GM23248 (cell line): ENCODE data around the gene CFL1. TPM values are rescaled to one million over a fixed set of nuclear protein-coding genes. Genes with fewer than 3 reads are reported as not detected.

Experiments used
- DNase-seq: peaks from one replicate; pipeline ENCODE4 v3.0.0-alpha.2; 2015
- H2AFZ ChIP-seq: fragments of 200-600 bp; sonication (generic); 2 replicates; pipeline ENCODE4 v1.6.1; 2016; ENCODE audit warnings: antibody characterized with exemption
- H3F3A ChIP-seq: fragments of 200-600 bp; sonication (generic); 2 replicates; pipeline ENCODE4 v1.6.1; 2016; ENCODE audit warnings: mild to moderate bottlenecking, antibody characterized with exemption, mixed run types; ENCODE audit not compliant: insufficient read depth
- H3K27ac ChIP-seq: fragments of 200-600 bp; sonication (generic); 2 replicates; pipeline ENCODE4 v1.5.1; 2016; ENCODE audit warnings: mild to moderate bottlenecking
- H3K27me3 ChIP-seq: fragments of 200-600 bp; sonication (generic); replicated peaks from 2 replicates; pipeline ENCODE4 v1.6.1; 2016; ENCODE audit warnings: mild to moderate bottlenecking; ENCODE audit not compliant: insufficient read depth
- H3K36me3 ChIP-seq: fragments of 200-600 bp; sonication (generic); 2 replicates; pipeline ENCODE4 v1.6.1; 2016; ENCODE audit warnings: low read depth, mild to moderate bottlenecking
- H3K4me1 ChIP-seq: fragments of 200-600 bp; sonication (generic); 2 replicates; pipeline ENCODE4 v1.6.1; 2016; ENCODE audit warnings: mild to moderate bottlenecking; ENCODE audit not compliant: insufficient read depth
- H3K4me2 ChIP-seq: fragments of 200-600 bp; sonication (generic); one replicate; pipeline ENCODE4 v1.6.1; 2016; ENCODE audit warnings: mild to moderate bottlenecking; ENCODE audit not compliant: unreplicated experiment
- H3K4me3 ChIP-seq: fragments of 200-600 bp; sonication (generic); 2 replicates; pipeline ENCODE4 v1.5.1; 2016; ENCODE audit warnings: mild to moderate bottlenecking
- H3K79me2 ChIP-seq: fragments of 200-600 bp; sonication (generic); 2 replicates; pipeline ENCODE4 v1.6.1; 2016; ENCODE audit warnings: mild to moderate bottlenecking; ENCODE audit not compliant: insufficient read depth
- H3K9ac ChIP-seq: fragments of 200-600 bp; sonication (generic); 2 replicates; pipeline ENCODE4 v1.6.1; 2016; ENCODE audit warnings: mild to moderate bottlenecking
- H3K9me2 ChIP-seq: fragments of 200-600 bp; sonication (generic); 2 replicates; pipeline ENCODE4 v1.6.1; 2016; ENCODE audit warnings: mixed run types, mild to moderate bottlenecking, moderate library complexity; ENCODE audit not compliant: insufficient read depth
- H3K9me3 ChIP-seq: fragments of 200-600 bp; sonication (generic); one replicate; pipeline ENCODE4 v1.6.1; 2017; ENCODE audit warnings: low read depth
- H4K20me1 ChIP-seq: fragments of 200-600 bp; sonication (generic); 2 replicates; pipeline ENCODE4 v1.6.0; 2016; ENCODE audit not compliant: insufficient read depth
- EZH2 ChIP-seq: fragments of 200-600 bp; sonication (generic); IDR thresholded peaks from 2 replicates; pipeline ENCODE4 v1.6.1; 2018; ENCODE audit warnings: antibody characterized with exemption, mild to moderate bottlenecking; ENCODE audit not compliant: insufficient read depth, poor library complexity, severe bottlenecking
- EZH2phosphoT487 ChIP-seq: fragments of 200-600 bp; sonication (generic); IDR thresholded peaks from 2 replicates; pipeline ENCODE4 v1.6.1; 2018; ENCODE audit warnings: antibody characterized with exemption, moderate library complexity, mild to moderate bottlenecking, low read depth; ENCODE audit not compliant: insufficient read depth
- WGBS, 2 experiments: methylation state at CpG; one replicate each; pipeline ENCODE4 v1.1.6; 2015 to 2017; ENCODE audit warnings: low lambda C conversion rate in 2 of 2, low coverage in 1 of 2; ENCODE audit errors: missing lambda C conversion rate in 2 of 2; 5-methylcytosine and 5-hydroxymethylcytosine counted together
- in situ Hi-C: fragments of 300-500 bp; cut with MboI; formaldehyde crosslinking; loops from 2 replicates; pipeline ENCODE4 v1.15.0; 2020
- polyA plus RNA-seq: library from polyadenylated mRNA; unstranded; fragments of >200 nt; fragmentation: Nextera tagmentation; extraction: Ambion mirVana; gene quantifications from 2 replicates; pipeline ENCODE4 v1.2.1, GENCODE V29; 2016
- total RNA-seq: library from RNA; depleted of rRNA; stranded (reverse); fragments of >200 nt; shearing (Covaris generic); gene quantifications from 2 replicates; pipeline ENCODE4 v1.2.3, GENCODE V29; 2014

The CFL1 gene
- total and polyA plus RNA-seq, 2 experiments from 2014 or later: 1,312 to 2,650 TPM

DNA sequence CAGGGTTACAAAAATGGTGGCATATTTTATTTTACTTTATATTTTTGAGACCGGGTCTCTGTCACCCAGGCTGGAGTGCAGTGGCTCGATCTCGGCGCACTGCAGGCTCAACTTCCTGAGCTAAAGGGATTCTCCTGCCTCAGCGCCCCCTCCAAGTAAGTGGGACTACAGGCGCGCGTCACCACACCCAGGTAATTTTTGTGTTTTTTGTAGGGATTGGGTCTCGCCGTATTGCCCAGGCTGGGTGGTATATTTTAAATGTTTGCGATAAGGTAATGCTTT, 42.9 kb upstream of the CFL1 start:
- no peaks in the 10 kb centered on the region for H3K9me3 ChIP-seq
- no peaks in the 10 kb centered on the region for H3K9me2 ChIP-seq
- peak overlapping the region; percentile 95; the same call in 1 of the 2 replicates for H3K4me3 ChIP-seq
- H4K20me1 ChIP-seq: peaks cover 7% of the 10 kb centered on the region; the same call in 1 of the 2 replicates
- no peak for TF ChIP-seq EZH2
- no peak for TF ChIP-seq EZH2phosphoT487
- H3K4me1 ChIP-seq: peaks cover 52% of the 10 kb centered on the region
- no peak overlapping the region for H2AFZ ChIP-seq
- no peaks in the 10 kb centered on the region for H3K27me3 ChIP-seq
- H3F3A ChIP-seq: peaks cover 56% of the 10 kb centered on the region
- in situ Hi-C loops: no loop called here
- peaks cover 22% of the 10 kb centered on the region; the same call in 1 of the 2 replicates for H3K36me3 ChIP-seq
- H3K27ac ChIP-seq: peak overlapping the region; percentile 99
- WGBS, 2 experiments: 82 to 86% methylated on average over 11 of the region's 11 CpGs
- peak overlapping the region; percentile 35; the same call in 1 of the 2 replicates for H3K9ac ChIP-seq
- H3K79me2 ChIP-seq: peaks cover 57% of the 10 kb centered on the region
- peak overlapping the region; percentile 71 for H3K4me2 ChIP-seq
- DNase-seq: no peak

DNA sequence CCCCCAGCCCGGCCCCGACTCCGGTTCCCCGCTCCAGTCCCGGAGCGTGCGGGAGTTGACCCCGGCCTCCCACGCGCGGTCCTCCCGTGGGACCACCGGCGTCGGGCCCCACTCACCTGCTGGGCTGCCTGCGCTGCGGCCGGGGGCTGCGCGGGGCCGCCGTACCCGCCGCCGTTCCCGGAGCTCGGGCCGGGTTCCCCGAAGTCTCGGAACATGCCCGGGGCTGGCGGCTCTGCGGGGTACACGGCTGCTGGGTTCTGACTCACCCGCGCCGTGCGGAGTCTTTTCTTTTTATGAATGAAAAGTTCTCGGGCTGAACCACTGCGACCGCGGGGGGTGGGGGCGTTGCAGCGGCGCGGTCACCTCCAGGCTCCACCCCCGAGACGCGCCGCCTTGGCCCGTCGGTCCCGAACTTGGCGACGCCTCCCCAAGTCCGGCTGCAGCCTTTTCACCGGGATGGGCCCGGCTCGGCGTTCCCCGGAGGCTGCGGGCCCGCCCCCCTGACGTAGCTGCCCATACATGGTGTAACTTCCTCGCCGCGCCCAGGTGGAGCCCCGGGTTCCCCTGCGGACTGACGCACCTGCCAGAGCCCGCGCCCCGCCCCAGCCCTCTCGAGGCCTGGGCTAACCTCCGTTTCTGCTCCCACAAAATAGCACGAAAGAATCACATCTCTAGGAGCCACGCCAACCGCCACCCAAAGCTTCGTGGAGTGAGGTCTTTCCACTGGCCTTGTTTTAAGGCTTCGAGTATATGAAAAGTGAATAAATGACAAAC, 42.3 kb upstream of the CFL1 start, which contains the start of gene FOSL1:
Gene FOSL1 (minus strand): TSS at position 264 of the 774 bp plus-strand sequence. CDS start 49 bp downstream, at position 215.
- Histone ChIP-seq H3K27ac (peak within 1 kb of the TSS; percentile 99), H3K79me2 (peaks cover 62% of the 10 kb centered on the region), H3K9ac (peak within 1 kb of the TSS; percentile 99), H2AFZ (no peak within 1 kb of the TSS), H3K36me3 (peaks cover 27% of the 10 kb centered on the region; the same call in 1 of the 2 replicates), H3K4me1 (peaks cover 54% of the 10 kb centered on the region), H4K20me1 (peaks cover 7% of the 10 kb centered on the region; the same call in 1 of the 2 replicates), H3K9me2 (no peaks in the 10 kb centered on the region), H3K4me3 (peak within 1 kb of the TSS; percentile 95), H3K27me3 (no peaks in the 10 kb centered on the region), H3F3A (peaks cover 62% of the 10 kb centered on the region), H3K9me3 (no peaks in the 10 kb centered on the region), H3K4me2 (peak within 1 kb of the TSS; percentile 100)
- DNase-seq: peak; percentile 98
- 4 to 6% methylated on average over 53 to 72 of the region's 80 CpGs for WGBS, 2 experiments
- in situ Hi-C loops: no loop called here
- TF ChIP-seq EZH2 (no peak), EZH2phosphoT487 (no peak)

DNA sequence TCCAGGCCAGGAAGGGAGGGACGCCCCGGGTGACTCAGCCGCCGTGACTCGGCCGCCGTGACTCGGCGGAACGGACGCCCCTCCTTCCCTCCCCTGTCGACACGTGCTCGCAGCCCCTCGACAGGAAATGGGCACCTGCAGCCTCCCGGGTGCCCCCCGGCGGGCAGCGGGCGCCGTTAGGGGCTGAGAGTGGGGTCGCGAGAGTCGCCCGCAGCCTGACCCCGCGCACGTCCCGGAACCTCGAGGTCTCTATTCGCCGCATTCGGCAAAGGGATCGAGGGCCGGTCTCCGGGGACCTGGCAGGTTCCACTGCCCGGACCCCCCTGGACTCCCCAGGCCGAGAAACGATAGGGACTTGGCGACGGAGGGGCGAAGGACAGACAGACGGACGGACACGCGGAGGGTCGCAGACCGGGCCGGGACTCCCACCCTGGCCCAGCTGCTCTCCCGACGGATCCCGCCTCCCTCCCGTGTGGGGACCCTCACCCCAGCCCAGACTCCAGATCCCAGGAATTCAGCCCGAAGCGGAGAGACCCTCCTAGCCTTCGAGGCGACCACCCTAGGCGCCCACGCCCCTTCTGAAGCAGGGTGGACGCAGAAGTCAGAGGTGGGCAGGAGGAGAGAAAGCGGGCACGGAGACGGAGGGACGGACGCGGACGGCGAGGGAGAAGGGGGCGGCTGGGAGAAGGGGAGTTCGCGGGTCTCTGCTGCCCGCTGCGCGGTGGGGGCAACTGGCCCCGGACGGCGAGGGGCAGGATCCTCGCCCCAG, 41.6 kb upstream of the CFL1 start:
- peak overlapping the region; percentile 99 for H3K27ac ChIP-seq
- H4K20me1 ChIP-seq: peaks cover 7% of the 10 kb centered on the region; the same call in 1 of the 2 replicates
- H3K4me2 ChIP-seq: peak overlapping the region; percentile 100
- H3K79me2 ChIP-seq: peaks cover 70% of the 10 kb centered on the region
- H3K36me3 ChIP-seq: peaks cover 30% of the 10 kb centered on the region; the same call in 1 of the 2 replicates
- H3K4me3 ChIP-seq: peak overlapping the region; percentile 95
- H3K4me1 ChIP-seq: peaks cover 59% of the 10 kb centered on the region
- H3K27me3 ChIP-seq: no peaks in the 10 kb centered on the region
- TF ChIP-seq EZH2 (no peak), EZH2phosphoT487 (no peak)
- no peaks in the 10 kb centered on the region for H3K9me2 ChIP-seq
- H3K9me3 ChIP-seq: no peaks in the 10 kb centered on the region
- H3F3A ChIP-seq: peaks cover 69% of the 10 kb centered on the region
- peak overlapping the region; percentile 99 for H3K9ac ChIP-seq
- WGBS, 2 experiments: 1 to 3% methylated on average over 46 to 58 of the region's 78 CpGs
- no peak overlapping the region for H2AFZ ChIP-seq
- peak; percentile 95 for DNase-seq
- in situ Hi-C loops: no loop called here

DNA sequence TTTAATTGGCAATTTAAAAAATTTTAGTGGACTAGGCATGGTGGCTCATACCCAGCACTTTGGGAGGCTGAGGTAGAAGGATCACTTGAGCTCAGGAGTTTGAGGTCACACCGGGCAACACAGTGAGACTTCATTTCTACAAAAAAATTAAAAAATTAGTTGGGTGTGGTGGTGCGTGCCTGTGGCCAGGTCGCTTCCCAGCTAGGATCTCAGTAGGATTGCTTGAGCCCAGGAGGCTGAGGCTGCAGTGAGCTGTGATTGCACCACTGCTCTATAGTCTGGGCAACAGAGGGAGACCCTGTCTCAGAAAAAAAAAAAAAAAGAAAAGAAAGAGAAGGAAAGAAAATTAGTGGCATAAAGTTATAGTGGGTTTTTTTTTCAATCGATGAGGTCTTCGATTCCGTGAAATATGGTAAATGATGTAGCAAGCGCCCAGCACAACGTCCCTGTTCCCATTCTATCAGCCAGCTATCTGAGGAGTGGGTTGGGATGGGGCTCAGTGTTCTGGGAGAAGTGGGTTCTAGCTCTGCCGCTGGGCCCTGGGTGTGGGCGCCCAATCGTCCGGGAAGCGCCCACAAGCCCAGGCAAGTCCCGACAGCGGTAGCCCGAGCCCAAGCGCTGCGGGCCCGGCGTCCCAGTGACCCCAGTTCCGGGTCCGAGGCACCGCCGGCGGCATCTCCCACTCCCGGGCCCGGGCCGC, 40.8 kb upstream of the CFL1 start:
- H3K27me3 ChIP-seq: no peaks in the 10 kb centered on the region
- peak overlapping the region; percentile 100 for H3K4me2 ChIP-seq
- no peaks in the 10 kb centered on the region for H3K9me3 ChIP-seq
- WGBS, 2 experiments: 3% methylated on average over 14 to 28 of the region's 28 CpGs
- DNase-seq: peak; percentile 60
- peaks cover 73% of the 10 kb centered on the region for H3F3A ChIP-seq
- H3K79me2 ChIP-seq: peaks cover 77% of the 10 kb centered on the region
- H2AFZ ChIP-seq: no peak overlapping the region
- peak overlapping the region; percentile 99 for H3K27ac ChIP-seq
- H3K36me3 ChIP-seq: peaks cover 30% of the 10 kb centered on the region; the same call in 1 of the 2 replicates
- H4K20me1 ChIP-seq: peaks cover 7% of the 10 kb centered on the region
- no peak for TF ChIP-seq EZH2
- TF ChIP-seq EZH2phosphoT487: no peak
- peak overlapping the region; percentile 95 for H3K4me3 ChIP-seq
- in situ Hi-C loops: no loop called here
- H3K9ac ChIP-seq: peak overlapping the region; percentile 99
- no peaks in the 10 kb centered on the region for H3K9me2 ChIP-seq
- H3K4me1 ChIP-seq: peaks cover 62% of the 10 kb centered on the region
